Choroid plexus epithelial cell (primary cell): ENCODE results near the gene ZNF784.

Experiments
- DNase-seq: peaks from one replicate; pipeline ENCODE4 v3.0.0-alpha.2; 2010; ENCODE audit warnings: low read depth
- H3K4me3 ChIP-seq: 2 replicates; pipeline ENCODE4 v1.5.1; 2011; ENCODE audit warnings: low read depth, mild to moderate bottlenecking, control low read depth, low read length, moderate library complexity
- CTCF ChIP-seq: conservative IDR thresholded peaks from 2 replicates; pipeline ENCODE4 v1.5.1; 2011; ENCODE audit warnings: low read depth, mild to moderate bottlenecking, control low read depth, inconsistent platforms, low read length, moderate library complexity

The ZNF784 gene

GRCh38 chr19:55656988-55657747 lies 32.8 kb upstream of the ZNF784 start:
- no peak for TF ChIP-seq CTCF
- peak overlapping the region; percentile 96 for H3K4me3 ChIP-seq
- DNase-seq = no peak

DNA sequence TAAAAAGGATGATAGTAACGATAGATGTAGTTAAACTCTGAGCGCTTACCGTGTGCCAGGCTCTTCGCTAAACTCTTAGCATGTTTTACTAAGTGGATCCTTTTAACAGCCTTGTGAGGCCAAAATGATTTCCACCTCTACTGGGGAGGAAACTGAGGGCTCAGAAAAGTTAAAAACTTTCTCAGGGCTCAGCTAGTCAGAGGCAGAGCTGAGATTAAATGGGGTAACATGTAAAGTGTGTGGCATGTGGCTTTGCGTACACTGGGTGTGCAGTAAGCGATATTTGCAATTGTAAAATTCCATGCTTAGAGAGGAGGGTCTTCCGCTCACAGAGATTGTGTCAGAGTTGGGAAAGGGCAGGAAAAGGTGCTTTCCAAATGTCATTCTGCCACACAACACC lies 32.2 kb upstream of the ZNF784 start:
- no peak for DNase-seq
- TF ChIP-seq CTCF = no peak
- peak overlapping the region; percentile 96 for H3K4me3 ChIP-seq

- no peak for TF ChIP-seq CTCF
These were observed 31.3 kb upstream of the ZNF784 start for GRCh38 chr19:55655648-55656040.

DNA sequence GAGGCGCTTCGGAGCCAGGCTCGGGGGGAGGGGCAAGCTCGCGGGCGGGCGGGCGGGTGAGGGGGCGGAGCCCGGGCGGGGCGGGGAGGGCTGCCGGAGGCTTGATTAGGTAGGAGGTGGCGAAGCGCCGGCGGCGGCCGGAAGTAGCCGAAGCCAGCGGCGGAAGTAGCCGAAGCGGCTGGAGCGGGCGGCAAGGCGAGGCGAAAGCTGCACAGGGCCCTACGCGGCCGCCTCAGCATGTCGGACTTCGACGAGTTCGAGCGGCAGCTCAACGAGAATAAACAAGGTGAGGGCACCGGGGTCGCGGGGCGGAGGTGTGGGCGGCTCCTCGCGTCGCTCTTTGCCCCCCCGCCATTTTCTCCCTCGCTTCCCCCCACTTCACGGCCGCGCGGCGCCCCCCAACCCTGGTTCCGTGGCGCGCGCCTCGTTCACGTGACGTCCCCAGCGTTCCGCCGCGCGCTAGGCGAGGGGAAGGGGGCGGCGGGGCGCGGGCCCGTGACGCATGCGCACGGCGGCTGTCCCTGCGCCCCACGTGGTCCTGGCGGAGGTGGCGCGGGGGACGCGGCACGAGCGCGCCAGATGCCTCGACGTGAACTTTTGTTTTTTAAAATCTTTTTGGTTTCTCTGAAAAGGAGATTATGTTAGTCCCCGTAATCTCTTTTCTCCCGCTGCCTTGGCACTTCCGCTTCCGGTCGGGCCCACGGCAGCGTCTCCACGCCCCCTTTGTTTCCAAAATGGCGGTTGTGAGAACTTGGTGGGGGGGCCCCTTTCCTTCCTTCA lies 30.7 kb upstream of the ZNF784 start, which contains the start of gene U2AF2:
Gene U2AF2 (plus strand): TSS at position 168 of the 780 bp plus-strand sequence. CDS start 70 bp downstream, at position 238.
- no peak for TF ChIP-seq CTCF
- H3K4me3 ChIP-seq = peak within 1 kb of the TSS; percentile 96
- DNase-seq = peak; percentile 95

More at GRCh38 chr19:55655648-55656040, 31.3 kb upstream of the ZNF784 start:
- DNase-seq = no peak
- peak overlapping the region; percentile 96 for H3K4me3 ChIP-seq

DNA sequence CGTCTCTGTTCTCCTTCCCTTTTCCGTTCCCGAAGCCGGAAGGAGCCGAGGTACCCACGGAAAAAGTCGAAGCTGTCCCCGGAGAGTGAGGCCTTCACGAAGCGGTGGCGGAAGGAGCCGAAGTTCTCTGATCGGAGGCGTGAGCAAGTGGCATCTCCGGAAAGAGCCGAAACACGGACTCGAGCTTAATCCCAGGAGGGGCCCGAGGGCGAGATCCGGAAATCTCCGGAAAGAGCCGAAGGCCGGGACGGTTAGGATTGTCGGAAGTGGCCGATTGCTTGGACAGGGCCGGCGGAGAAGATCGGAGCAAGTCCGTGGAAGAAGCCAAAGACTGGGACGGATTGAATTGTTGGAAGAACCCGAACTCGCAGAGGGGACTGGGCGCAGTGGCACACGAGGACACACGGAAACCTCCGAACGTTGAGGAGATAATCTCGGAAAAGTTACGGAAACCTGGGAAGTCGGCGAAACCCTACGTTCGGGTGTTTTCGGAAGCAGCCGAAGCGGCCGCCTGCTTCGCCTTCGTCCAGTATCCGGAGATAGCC lies 30.0 kb upstream of the ZNF784 start:
- no peak for TF ChIP-seq CTCF
- peak; percentile 100 for DNase-seq
- H3K4me3 ChIP-seq = peak overlapping the region; percentile 66

DNA sequence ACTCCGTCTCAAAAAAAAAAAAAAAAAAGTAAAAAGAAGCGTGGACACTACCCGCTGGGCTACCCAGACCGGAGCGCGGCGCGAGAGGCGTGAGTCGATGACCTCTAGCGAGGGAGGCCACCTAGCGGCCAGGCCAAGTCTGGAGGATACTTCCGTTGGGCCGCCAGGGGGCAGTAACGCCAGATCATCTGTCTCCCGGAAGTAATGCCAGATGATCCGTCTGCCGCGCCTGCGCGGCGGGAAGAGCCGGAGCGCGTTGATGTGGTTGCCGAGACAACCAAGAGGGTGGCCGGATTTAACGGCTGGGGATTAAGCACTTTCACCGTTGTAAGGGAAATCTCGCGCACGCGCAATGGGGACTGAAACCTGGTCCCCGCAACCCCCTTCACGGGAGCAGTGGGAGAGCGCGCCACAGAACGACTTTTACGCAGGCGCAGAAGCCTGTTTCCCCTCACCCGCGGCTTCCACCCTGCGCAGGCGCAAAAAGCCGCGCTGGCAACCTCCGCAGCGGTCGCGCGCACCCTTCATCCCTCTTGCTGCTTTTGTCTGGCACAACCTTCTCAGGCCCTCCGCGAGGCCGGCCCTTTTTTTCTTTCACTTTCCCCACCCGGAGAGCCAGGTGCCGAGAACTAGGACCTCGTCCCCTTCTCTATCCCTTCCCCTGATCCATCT lies 29.4 kb upstream of the ZNF784 start:
- peak overlapping the region; percentile 66 for H3K4me3 ChIP-seq
- TF ChIP-seq CTCF = peak; percentile 99
- peak; percentile 99 for DNase-seq
